GM10248 (cell line): Measurements from ENCODE around the gene MYO1C.

ENCODE experiments used
- CTCF ChIA-PET: fragments of 300-600 bp; sonication (Branson Sonifier 250); formaldehyde crosslinking; extraction: SDS; loops from one replicate; lab custom pipeline; 2021; ENCODE audit warnings: antibody characterized with exemption; lab: Yijun Ruan, JAX
- POLR2A ChIA-PET: fragments of 350-650 bp; sonication (Branson Sonifier 250); formaldehyde crosslinking; extraction: SDS; loops from one replicate; lab custom pipeline; 2020; ENCODE audit warnings: antibody characterized with exemption; lab: Yijun Ruan, JAX
- DNase-seq: peaks from one replicate; pipeline ENCODE4 v3.0.0; 2012; ENCODE audit errors: extremely low spot score
- CTCF ChIP-seq: IDR thresholded peaks from 2 replicates; pipeline ENCODE4 v1.5.1; 2012; ENCODE audit warnings: mild to moderate bottlenecking, low read depth; ENCODE audit errors: extremely low read depth, missing control alignments, control extremely low read depth

MYO1C gene

DNA sequence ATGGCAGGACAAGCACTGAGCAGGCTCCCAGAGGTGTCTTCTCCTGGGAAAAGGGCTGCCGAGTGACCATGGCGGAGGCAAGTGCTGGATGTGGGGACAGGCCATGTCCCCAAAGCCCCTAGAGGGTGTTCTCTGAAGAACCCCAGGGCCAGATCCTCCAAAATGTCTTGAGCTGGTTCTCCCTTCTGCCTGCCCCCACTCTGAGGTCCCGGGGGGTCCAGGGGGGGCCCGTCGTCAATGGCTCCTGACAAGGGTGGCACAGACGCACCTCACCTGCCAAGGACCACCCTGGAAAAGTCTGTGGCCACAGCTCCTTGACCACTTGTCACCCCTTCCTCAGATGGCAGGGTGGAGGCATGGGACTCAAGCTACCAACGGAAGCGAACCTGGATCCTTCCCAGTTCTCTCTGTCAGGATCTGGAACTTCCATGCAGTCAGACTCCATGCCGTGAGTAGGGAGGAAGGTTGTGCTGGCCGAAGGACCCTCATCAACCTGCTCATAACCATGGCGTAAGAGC lies 2.3 kb upstream of the MYO1C start:
- no peak for TF ChIP-seq CTCF
- CTCF ChIA-PET = interaction anchor here (1.1 to 3.1 kb wide), 4 partner anchors 10 to 235 kb away, joined by 3 to 15 read pairs (median 10); partner anchors contain the start of gene INPP5K
- POLR2A ChIA-PET = no interaction called here
- DNase-seq = no peak

DNA sequence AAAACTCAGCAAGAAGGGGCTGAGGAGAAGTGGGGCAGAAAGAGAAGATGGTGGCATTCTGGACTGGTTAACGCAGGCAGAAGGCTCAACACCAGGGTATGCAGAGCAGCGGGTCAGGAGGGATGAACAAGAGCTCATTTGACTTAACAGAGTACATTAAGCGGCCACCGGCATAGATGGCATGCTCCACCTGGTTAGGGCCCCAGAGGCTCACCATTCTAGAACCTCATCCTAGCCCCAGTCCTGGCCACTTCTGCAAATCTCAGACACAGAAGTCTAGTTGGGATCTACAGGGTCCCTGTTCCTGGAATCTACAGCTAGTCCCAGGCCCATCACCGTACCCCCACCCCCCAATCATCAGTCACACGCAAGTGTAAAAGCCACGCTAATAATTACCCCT lies 1.7 kb upstream of the MYO1C start:
- no peak for DNase-seq
- no peak for TF ChIP-seq CTCF
- CTCF ChIA-PET = interaction anchor here (1.1 to 3.1 kb wide), 4 partner anchors 11 to 235 kb away, joined by 3 to 15 read pairs (median 10); partner anchors contain the start of gene INPP5K
- POLR2A ChIA-PET = no interaction called here

DNA sequence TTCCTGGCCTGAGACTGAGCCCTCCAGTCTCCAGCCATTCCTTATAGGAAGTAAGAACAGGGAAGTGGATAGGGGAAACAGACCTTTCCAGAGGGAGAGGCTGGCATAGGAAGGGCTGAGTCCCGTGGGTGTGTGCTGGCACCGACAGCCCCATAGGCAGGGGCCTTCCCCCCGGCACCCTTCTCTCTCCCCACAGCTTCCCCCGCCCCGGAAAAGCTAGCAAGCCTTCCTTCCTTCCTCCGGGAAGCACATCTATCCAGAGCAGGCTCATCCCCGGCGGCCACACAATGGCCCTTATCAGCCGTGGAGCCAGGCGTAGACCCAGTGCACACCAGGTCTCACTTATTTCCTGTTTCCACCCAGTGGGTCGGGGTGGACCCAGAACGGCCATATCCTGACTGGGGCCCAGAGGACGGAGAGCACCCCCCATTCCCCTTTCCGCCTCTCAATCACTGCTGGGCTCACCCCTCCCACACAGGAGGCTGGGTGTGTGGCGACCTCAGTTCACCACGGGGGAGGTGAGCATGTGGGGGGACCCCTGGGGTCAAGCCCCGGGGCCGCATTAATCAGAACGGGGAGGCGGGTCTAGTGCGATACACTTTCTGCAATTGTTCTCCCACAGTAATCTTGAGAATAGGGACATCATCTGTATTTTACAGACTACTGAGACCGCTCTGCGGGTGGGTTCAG lies 950 bp upstream of the MYO1C start:
- no peak for TF ChIP-seq CTCF
- no peak for DNase-seq
- ChIA-PET POLR2A (no interaction called here), CTCF (interaction anchor here (1.2 to 3.1 kb wide), 4 partner anchors 12 to 136 kb away, joined by 3 to 13 read pairs (median 8); partner anchors contain the start of gene INPP5K)

GRCh38 chr17:1491443-1492248 lies 840 bp downstream of the MYO1C start:
- TF ChIP-seq CTCF = no peak
- ChIA-PET POLR2A (no interaction called here), CTCF (interaction anchor here (0.9 to 3.1 kb wide), 4 partner anchors 14 to 126 kb away, joined by 3 to 13 read pairs (median 8); partner anchors contain the start of gene INPP5K)
- DNase-seq = peak; percentile 92

DNA sequence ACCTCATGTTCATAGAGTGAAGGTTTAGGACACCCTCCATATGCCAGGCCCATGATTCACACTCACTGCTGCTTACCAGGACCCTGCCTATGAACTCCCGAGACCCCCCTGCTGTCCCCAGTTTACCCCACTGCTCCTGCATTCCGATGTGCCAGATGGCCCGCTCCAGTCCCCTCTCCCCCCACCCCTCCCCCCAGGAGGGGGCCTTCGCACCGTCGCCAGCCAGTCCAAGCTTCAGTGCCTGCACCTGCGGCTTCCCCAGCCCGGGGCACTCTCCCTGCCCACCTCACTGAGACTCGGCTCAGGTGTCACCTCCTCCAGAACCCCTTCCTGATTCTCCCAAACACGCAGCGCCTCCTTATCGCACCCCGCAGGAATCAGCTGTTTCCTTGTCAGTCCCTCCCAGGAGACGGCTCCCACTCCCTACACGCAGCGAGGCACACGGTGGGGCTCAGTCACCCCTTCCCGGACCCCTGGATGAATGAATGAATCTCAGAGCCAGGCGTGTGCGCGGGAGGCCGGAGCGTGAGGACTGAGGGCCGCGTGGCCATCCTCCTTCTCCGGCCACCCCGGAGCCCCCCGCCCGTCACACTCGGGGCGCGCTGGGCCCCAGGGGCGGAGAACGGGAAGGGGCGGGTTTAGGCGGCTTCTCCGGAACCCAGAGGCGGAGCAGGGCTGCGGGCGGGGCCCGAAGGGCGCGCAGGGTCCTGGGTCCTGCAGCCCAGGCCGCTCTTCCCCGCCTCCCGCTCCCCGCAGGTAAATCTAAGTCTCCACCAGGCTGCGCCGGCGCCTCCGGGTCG lies 1.6 kb downstream of the MYO1C start:
- TF ChIP-seq CTCF = no peak
- DNase-seq = peak; percentile 87
- ChIA-PET CTCF (no interaction called here), POLR2A (interaction anchor here (1.7 kb wide), 1 partner anchor 26 kb away, joined by 5 read pairs; the partner anchor contains the start of gene INPP5K)
